ENCODE results near the gene CSTF1.

The CSTF1 gene

GRCh38 chr20:56392132-56392880, at the start of gene CSTF1, which contains the start of gene AURKA:
CSTF1 (plus strand) TSS chr20:56392645; CDS start chr20:56395553, 2,908 bp downstream.
AURKA (minus strand) TSS chr20:56392215; CDS start chr20:56388197, 4,018 bp downstream.
- FAIRE-seq, result peak; percentile 93

- no peak for FAIRE-seq
These were observed 49.7 kb upstream of the CSTF1 start for GRCh38 chr20:56342783-56343182.

GRCh38 chr20:56343861-56344381, 48.5 kb upstream of the CSTF1 start:
- no peak for FAIRE-seq

- FAIRE-seq, result no peak
These were observed 46.5 kb upstream of the CSTF1 start for GRCh38 chr20:56345911-56346310.

- FAIRE-seq, result no peak
These were observed 44.7 kb upstream of the CSTF1 start for GRCh38 chr20:56347628-56348304.

- no peak for FAIRE-seq
These were observed 44.1 kb upstream of the CSTF1 start for GRCh38 chr20:56348305-56348693.

- FAIRE-seq, result no peak
These were observed 43.7 kb upstream of the CSTF1 start for GRCh38 chr20:56348746-56349145.

GRCh38 chr20:56350842-56351241, 41.6 kb upstream of the CSTF1 start:
- no peak for FAIRE-seq

GRCh38 chr20:56352345-56353055, 39.9 kb upstream of the CSTF1 start:
- no peak for FAIRE-seq

GRCh38 chr20:56353356-56353755, 39.1 kb upstream of the CSTF1 start:
- no peak for FAIRE-seq

- FAIRE-seq, result no peak
These were observed 34.4 kb upstream of the CSTF1 start for GRCh38 chr20:56358070-56358469.

- no peak for FAIRE-seq
These were observed 33.7 kb upstream of the CSTF1 start, which contains the start of gene FAM210B for GRCh38 chr20:56358600-56359211. FAM210B (plus strand) TSS chr20:56358974; CDS start chr20:56359006, 32 bp downstream.

- FAIRE-seq, result no peak
These were observed 33.0 kb upstream of the CSTF1 start for GRCh38 chr20:56359212-56360132.

GRCh38 chr20:56360133-56360907, 32.1 kb upstream of the CSTF1 start:
- FAIRE-seq, result no peak

GRCh38 chr20:56360908-56361205, 31.6 kb upstream of the CSTF1 start:
- no peak for FAIRE-seq

- FAIRE-seq, result no peak
These were observed 30.5 kb upstream of the CSTF1 start for GRCh38 chr20:56361900-56362299.

GRCh38 chr20:56362833-56363413, 29.5 kb upstream of the CSTF1 start:
- FAIRE-seq, result no peak

- FAIRE-seq, result no peak
These were observed 29.0 kb upstream of the CSTF1 start for GRCh38 chr20:56363491-56363890.

- no peak for FAIRE-seq
These were observed 23.9 kb upstream of the CSTF1 start for GRCh38 chr20:56368351-56369134.

- FAIRE-seq, result no peak
These were observed 23.3 kb upstream of the CSTF1 start for GRCh38 chr20:56369179-56369578.

Measured in TTC549 (cell line).